Measurements from ENCODE around the gene RUNX3. TPM values are rescaled to one million over a fixed set of nuclear protein-coding genes. Genes with fewer than 3 reads are reported as not detected.

The RUNX3 gene
- polyA plus RNA-seq, 1 of the 3 experiments (the other 2 are of a cell fraction), result not detected

DNA sequence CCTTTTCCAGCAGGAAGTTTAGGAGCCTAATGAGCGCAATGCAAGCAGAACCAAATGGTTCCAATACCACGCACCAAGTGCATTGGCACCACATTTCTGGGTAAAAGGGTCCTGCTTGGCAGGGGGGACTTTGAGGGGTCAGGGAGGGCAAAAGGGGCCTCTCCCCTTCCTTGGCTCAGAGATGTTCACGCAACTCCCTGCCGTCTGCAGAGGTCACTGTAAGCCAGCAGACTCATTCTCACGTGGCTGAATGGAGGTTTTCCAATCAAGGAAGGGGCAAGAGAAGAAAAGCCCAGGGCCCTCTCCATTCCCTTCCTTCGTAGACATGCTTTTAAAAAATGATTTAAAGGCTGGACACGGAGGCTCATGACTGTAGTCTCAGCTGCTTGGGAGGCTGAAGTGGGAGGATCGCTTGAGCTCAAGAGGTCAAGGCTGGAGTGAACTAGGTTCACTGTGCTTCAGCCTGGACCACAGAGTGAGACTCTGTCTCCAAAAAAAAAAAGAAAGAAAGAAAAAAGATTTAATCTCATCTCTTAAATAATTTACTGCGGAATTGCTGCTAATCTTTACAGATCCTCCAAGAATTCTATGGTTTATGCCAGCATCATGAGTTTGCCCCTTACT, 80.3 kb downstream of the RUNX3 start:
- TF ChIP-seq FOSL2 (IDR thresholded peaks at IDR 0.05; ENCODE audit: borderline replicate concordance, low read depth) (no peak), POLR2AphosphoS5 (IDR thresholded peaks at IDR 0.05; ENCODE audit: low read depth, low read length) (no peak), FOXJ3 (CRISPR knock-in tag; IDR thresholded peaks at IDR 0.05) (no peak), JUND (IDR thresholded peaks at IDR 0.05) (no peak), MXI1 (IDR thresholded peaks at IDR 0.05; ENCODE audit: low read depth, low read length) (no peak), TEAD4 (IDR thresholded peaks at IDR 0.05; ENCODE audit: borderline replicate concordance, insufficient read depth) (no peak), YY1 (IDR thresholded peaks at IDR 0.05; ENCODE audit: low read depth) (no peak), SIN3A (IDR thresholded peaks at IDR 0.05; ENCODE audit: borderline replicate concordance, low read depth, low read length) (no peak), FOXM1 (IDR thresholded peaks at IDR 0.05; ENCODE audit: low read depth) (no peak), CTCF (IDR thresholded peaks at IDR 0.05) (peak; percentile 40), ELF1 (IDR thresholded peaks at IDR 0.05) (no peak), EP300 (IDR thresholded peaks at IDR 0.05; ENCODE audit: borderline replicate concordance in 1 of 2, low read depth in 1 of 2, low read length in 1 of 2) (no peak), CHD2 (IDR thresholded peaks at IDR 0.05; ENCODE audit: low read length, partially characterized antibody) (no peak), GABPA (IDR thresholded peaks at IDR 0.05; ENCODE audit: low read depth) (no peak), SMC3 (IDR thresholded peaks at IDR 0.05; ENCODE audit: low read depth, low read length) (peak; percentile 35; the same call in 1 of the 2 replicates), NRF1 (IDR thresholded peaks at IDR 0.05; ENCODE audit: low read depth, low read length) (no peak), USF2 (IDR thresholded peaks at IDR 0.05; ENCODE audit: borderline replicate concordance, low read depth, low read length) (no peak), TAF1 (IDR thresholded peaks at IDR 0.05; ENCODE audit: borderline replicate concordance, low read depth, low read length) (no peak), RAD21 (IDR thresholded peaks at IDR 0.05; ENCODE audit: low read length) (peak; percentile 67), REST (IDR thresholded peaks at IDR 0.05; ENCODE audit: low read depth, low read length) (no peak), EZH2phosphoT487 (IDR thresholded peaks at IDR 0.05; ENCODE audit: borderline replicate concordance, low read depth) (no peak), RCOR1 (IDR thresholded peaks at IDR 0.05; ENCODE audit: low read length) (no peak), NFIC (IDR thresholded peaks at IDR 0.05; ENCODE audit: borderline replicate concordance) (no peak)
- TF ChIP-seq, protein P1, sequence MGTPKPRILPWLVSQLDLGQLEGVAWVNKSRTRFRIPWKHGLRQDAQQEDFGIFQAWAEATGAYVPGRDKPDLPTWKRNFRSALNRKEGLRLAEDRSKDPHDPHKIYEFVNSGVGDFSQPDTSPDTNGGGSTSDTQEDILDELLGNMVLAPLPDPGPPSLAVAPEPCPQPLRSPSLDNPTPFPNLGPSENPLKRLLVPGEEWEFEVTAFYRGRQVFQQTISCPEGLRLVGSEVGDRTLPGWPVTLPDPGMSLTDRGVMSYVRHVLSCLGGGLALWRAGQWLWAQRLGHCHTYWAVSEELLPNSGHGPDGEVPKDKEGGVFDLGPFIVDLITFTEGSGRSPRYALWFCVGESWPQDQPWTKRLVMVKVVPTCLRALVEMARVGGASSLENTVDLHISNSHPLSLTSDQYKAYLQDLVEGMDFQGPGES (IDR thresholded peaks at IDR 0.05; ENCODE audit: low read depth, low read length), result no peak
- TF ChIP-seq, protein P2, sequence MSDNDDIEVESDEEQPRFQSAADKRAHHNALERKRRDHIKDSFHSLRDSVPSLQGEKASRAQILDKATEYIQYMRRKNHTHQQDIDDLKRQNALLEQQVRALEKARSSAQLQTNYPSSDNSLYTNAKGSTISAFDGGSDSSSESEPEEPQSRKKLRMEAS (IDR thresholded peaks at IDR 0.05; ENCODE audit: low read depth), result no peak
- ChIA-PET CTCF (interaction anchor here (1.0 to 5.0 kb wide), 9 partner anchors 13 to 355 kb away, joined by 3 to 78 read pairs (median 13); no protein-coding TSS in a partner anchor), POLR2A (no interaction called here)
- Histone ChIP-seq H3K9ac (no peak overlapping the region), H3K27me3 (ENCODE audit: insufficient read depth) (no peaks in the 10 kb centered on the region), H3K27ac (ENCODE audit: low read depth in 2 of 2, low read length in 1 of 2) (no peak overlapping the region), H3K79me2 (ENCODE audit: insufficient read depth) (no peaks in the 10 kb centered on the region), H3K4me2 (no peak overlapping the region), H3F3A (replicated peaks; ENCODE audit: insufficient read depth) (peaks cover 19% of the 10 kb centered on the region), H3K36me3 (replicated peaks in 1 of 2; ENCODE audit: control insufficient read depth in 1 of 2, insufficient read depth in 2 of 2, low read length in 1 of 2) (peaks cover 0 to 23% of the 10 kb centered on the region in 2 experiments), H3K4me1 (ENCODE audit: control insufficient read depth in 1 of 2, insufficient read depth in 2 of 2, low read depth in 1 of 2, low read length in 1 of 2) (peaks cover 0 to 10% of the 10 kb centered on the region in 2 experiments; a peak in 1 of 4 replicates), H3K9me3 (no peaks in the 10 kb centered on the region), H3K4me3 (ENCODE audit: low read depth in 2 of 2, low read length in 1 of 2) (no peak overlapping the region), H2AFZ (ENCODE audit: low read depth) (no peak overlapping the region), H4K20me1 (ENCODE audit: insufficient read depth) (no peaks in the 10 kb centered on the region), H3K9me2 (no peaks in the 10 kb centered on the region)
- WGBS (ENCODE audit: low lambda C conversion rate), result 81% methylated on average over 9 of the region's 9 CpGs
- no peak for DNase-seq
